WTC11 (cell line): ENCODE measurements around the gene AUH.

ENCODE experiments used
- ATF3 ChIP-seq: sonication (generic); formaldehyde crosslinking; conservative IDR thresholded peaks from 2 replicates; pipeline ENCODE4 v1.8.1; 2022; ENCODE audit warnings: mild to moderate bottlenecking, missing genetic modification reagents
- CTCF ChIP-seq: fragments of 200-600 bp; IDR thresholded peaks from 2 replicates; pipeline ENCODE4 v1.8.0; 2022; ENCODE audit warnings: antibody characterized with exemption
- E2F4 ChIP-seq: sonication (generic); formaldehyde crosslinking; IDR thresholded peaks from 2 replicates; pipeline ENCODE4 v1.8.1; 2022; ENCODE audit warnings: low read depth, mild to moderate bottlenecking, moderate library complexity, missing genetic modification reagents, borderline replicate concordance
- FOXP1 ChIP-seq: sonication (generic); formaldehyde crosslinking; IDR thresholded peaks from 2 replicates; pipeline ENCODE4 v1.8.0; 2022; ENCODE audit warnings: missing genetic modification reagents, mild to moderate bottlenecking, moderate library complexity, borderline replicate concordance
- GABPB1 ChIP-seq: sonication (generic); formaldehyde crosslinking; IDR thresholded peaks from 2 replicates; pipeline ENCODE4 v1.8.1; 2023; ENCODE audit warnings: mild to moderate bottlenecking, missing genetic modification reagents
- ZNF232 ChIP-seq: sonication (generic); formaldehyde crosslinking; IDR thresholded peaks from 2 replicates; pipeline ENCODE4 v1.8.0; 2022; ENCODE audit warnings: mild to moderate bottlenecking, missing genetic modification reagents

GRCh38 chr9:91180930-91181268 lies 180.8 kb downstream of the AUH start:
- TF ChIP-seq GABPB1 (CRISPR knock-in tag) = no peak
- no peak for TF ChIP-seq CTCF
- TF ChIP-seq ATF3 (CRISPR knock-in tag) = no peak
- TF ChIP-seq FOXP1 (CRISPR knock-in tag) = no peak
- TF ChIP-seq E2F4 = no peak
- TF ChIP-seq ZNF232 = no peak
